SH-SY5Y (cell line): ENCODE data around the gene C1RL.

Source experiments
- GATA2 ChIP-seq: IDR thresholded peaks from 2 replicates; pipeline ENCODE4 v1.6.1; 2011; ENCODE audit warnings: mild to moderate bottlenecking, low read depth, low read length
- GATA3 ChIP-seq: IDR thresholded peaks from 2 replicates; pipeline ENCODE4 v1.6.1; 2011; ENCODE audit warnings: low read depth, mild to moderate bottlenecking, low read length, moderate library complexity

Gene C1RL, protein sequence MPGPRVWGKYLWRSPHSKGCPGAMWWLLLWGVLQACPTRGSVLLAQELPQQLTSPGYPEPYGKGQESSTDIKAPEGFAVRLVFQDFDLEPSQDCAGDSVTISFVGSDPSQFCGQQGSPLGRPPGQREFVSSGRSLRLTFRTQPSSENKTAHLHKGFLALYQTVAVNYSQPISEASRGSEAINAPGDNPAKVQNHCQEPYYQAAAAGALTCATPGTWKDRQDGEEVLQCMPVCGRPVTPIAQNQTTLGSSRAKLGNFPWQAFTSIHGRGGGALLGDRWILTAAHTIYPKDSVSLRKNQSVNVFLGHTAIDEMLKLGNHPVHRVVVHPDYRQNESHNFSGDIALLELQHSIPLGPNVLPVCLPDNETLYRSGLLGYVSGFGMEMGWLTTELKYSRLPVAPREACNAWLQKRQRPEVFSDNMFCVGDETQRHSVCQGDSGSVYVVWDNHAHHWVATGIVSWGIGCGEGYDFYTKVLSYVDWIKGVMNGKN

DNA sequence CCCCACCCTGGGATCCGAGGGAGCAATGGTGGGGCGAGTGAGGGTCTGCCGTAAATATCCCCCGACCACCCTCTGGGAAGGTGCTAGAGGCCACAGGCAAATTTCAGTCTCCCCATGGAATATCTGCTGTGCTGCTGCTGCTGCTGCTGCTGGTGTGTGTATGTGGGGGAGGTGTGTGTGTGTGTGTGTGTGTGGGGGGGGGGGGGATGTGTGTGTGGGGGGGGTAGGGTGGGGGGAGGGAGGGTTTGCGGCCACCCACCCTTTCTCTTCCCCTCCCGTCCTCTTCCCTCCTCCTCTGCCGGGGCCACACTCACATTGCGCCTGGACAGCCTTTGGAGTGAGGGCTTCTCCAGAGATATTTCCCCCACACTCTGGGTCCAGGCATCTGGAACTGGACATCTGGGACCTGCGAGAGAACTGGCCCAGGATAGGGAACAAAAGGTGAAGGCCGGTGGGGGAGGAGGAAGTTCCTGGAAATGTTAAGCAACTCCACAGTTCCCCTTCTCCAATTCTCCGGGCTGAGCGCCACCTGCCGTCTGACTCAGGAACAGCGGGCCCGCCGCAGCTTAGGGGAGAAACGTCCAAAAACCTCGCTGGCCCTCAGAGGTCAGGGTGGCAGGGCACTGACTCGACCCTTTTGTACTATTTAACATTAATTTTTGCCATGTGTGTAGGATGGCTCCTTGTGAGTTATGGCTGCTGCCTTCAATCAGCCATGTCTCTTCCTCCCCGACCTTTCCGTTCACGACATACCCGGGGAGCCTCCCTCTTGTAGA lies at the start of gene C1RL:
TSS of gene C1RL (minus strand) at position 419 of the 776 bp plus-strand sequence. CDS start at position 385, 34 bp downstream.
- no peak for TF ChIP-seq GATA2
- no peak for TF ChIP-seq GATA3

- no peak for TF ChIP-seq GATA3
- TF ChIP-seq GATA2 = no peak
These were observed 48.4 kb upstream of the C1RL start for GRCh38 chr12:7157391-7157790.

DNA sequence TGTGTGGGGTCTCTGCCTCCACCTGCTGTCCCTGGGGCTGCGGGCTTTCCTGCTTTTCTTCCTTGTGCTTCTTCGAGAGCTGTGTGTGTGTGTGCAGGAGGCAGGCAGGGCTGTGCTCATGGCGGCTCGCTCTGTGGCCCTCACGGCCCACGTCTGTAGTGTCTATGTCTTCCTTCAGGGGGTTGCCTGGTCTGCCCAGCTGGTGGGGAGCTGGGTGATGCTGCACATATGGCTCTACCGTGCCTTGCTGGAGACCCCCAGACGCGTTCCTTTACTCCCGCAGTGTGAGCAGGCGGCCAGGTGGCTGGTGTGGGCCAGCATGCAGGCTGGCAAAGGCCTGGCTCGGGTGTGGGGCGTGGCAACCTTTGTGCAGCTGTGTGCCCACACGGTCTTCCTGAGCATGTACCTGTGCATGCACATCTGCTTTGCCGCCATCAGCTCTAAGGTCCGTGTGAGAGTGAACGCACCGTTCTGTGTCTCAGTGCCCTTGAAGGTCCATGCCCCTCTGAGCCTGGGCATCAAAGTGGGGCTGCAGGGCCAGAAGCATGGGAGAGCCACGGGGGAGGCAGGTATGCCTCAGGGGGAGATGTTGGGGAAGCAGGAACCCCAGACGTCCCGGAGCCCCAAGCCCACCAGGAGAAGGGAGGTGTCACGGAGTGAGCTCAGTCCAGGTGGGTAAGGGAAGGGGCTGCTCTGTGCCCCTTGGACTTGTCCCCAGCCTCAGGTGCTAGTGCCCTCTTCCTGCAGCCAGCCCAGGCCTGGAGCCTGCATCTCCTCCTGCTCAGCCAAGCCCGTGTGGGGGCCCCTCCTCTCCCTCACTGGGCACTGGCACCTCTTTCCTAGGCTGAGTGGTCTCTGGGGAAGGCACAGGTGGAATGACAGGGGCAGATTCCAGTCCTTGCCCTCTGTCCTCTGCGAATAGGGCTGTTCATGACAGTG lies 47.5 kb upstream of the C1RL start:
- no peak for TF ChIP-seq GATA3
- no peak for TF ChIP-seq GATA2

GRCh38 chr12:7155471-7156034 lies 46.5 kb upstream of the C1RL start:
- TF ChIP-seq GATA3 = no peak
- TF ChIP-seq GATA2 = no peak

DNA sequence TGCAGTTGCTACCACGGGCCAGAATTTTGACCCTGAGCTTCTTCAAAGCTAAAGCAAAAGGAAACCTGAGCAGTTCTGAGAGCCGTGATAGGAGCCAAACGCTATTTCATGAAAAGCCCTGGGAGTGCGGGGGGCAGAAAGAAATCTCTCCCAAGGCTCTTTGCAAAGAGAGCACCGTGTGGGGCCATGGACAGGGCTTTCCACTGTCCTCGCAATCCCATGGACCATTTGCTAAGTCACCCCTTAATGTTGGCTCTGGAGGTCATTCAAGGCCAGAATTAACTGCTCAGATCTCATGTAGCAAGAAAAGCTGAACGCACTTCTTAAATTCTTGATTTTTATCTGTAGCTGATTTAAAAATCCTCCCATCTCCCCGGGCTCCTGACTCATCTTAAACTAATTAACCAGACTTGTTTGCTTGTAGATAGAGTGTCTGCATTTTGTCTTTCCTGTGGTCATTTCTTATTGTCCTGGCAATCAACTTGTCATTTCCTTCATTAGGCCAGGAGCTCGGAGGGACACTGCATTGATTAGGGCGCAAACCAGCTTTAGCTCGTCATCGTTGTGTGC lies 46.0 kb upstream of the C1RL start:
- TF ChIP-seq GATA2 (no peak), GATA3 (no peak)

- no peak for TF ChIP-seq GATA3
- TF ChIP-seq GATA2 = no peak
These were observed 45.0 kb upstream of the C1RL start for GRCh38 chr12:7154042-7154441.

DNA sequence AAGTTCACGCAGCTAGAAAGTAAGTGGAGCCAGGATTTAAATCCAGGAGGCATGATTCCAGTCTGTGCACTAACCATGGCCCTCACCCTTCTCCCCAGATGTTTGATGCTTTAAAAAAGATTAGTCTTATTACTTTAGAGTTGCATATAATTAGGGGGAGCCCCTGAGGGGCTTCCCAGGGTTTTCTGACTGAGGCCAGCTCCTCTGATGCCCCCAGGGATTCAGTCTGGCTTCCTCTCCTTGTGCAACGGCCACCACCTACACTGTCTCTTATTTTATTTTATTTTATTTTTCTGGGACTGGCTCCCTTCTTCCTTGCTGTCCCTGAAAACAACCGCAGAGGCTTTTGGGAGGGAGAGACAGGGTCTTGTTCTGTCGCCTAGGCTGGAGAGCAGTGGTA lies 43.8 kb upstream of the C1RL start:
- no peak for TF ChIP-seq GATA3
- TF ChIP-seq GATA2 = no peak

- TF ChIP-seq GATA2 (no peak), GATA3 (no peak)
These were observed 42.5 kb upstream of the C1RL start for GRCh38 chr12:7151532-7151931.

GRCh38 chr12:7150841-7151240 lies 41.8 kb upstream of the C1RL start:
- TF ChIP-seq GATA2 (no peak), GATA3 (no peak)

GRCh38 chr12:7150356-7150755 lies 41.3 kb upstream of the C1RL start:
- TF ChIP-seq GATA3 = no peak
- TF ChIP-seq GATA2 = no peak

DNA sequence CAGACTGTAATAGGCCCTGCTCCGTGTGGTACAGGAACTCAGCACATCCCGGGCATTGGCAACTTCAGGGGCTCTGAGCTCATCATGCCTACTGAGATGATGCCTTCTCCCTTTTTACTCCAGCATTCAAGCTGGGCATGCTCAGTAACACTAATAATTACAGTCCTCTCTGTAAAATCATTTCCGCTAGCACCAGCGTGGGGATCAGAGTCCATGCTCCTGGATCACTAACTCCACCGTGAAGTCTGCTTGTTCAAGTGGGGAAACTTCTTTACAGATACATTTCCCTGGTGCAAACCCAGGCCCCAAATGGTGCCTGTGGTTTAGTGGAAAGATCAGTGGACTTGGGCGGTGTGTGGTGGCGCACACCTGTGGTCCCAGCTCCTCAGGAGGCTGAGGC lies 37.9 kb upstream of the C1RL start:
- TF ChIP-seq GATA2 (no peak), GATA3 (no peak)

GRCh38 chr12:7146228-7146627 lies 37.2 kb upstream of the C1RL start:
- TF ChIP-seq GATA2 (no peak), GATA3 (no peak)

DNA sequence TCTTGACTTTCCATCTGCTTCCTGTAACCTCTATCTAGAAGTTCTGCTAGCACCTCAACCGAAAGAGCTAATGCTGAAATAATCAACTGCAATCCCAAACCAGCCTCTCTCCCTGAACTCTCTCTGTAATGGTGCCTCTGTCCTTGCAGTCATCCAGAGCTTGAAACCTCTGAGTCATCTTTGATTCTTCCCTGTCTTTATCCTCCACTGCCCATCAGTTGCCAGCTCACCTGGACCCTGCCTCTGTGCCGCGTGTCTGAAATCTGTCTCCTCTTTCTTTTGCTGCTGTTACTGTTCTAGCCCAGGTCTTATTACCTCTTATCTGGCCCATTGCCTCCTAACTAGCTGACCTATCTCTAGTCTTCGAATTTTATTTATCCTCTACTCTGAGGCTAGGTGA lies 36.7 kb upstream of the C1RL start:
- TF ChIP-seq GATA3 = no peak
- TF ChIP-seq GATA2 = no peak
